ENCODE results near the gene LRCOL1. TPM values are rescaled to one million over a fixed set of nuclear protein-coding genes. Genes with fewer than 3 reads are reported as not detected.
"Not testable (repeated sequence)": the region's sequence is repeated elsewhere in the genome, so short reads cannot be mapped to it uniquely, and the experiment has no call there.

LRCOL1 gene
- total RNA-seq, 1 donor from 2014 or later = not detected

DNA sequence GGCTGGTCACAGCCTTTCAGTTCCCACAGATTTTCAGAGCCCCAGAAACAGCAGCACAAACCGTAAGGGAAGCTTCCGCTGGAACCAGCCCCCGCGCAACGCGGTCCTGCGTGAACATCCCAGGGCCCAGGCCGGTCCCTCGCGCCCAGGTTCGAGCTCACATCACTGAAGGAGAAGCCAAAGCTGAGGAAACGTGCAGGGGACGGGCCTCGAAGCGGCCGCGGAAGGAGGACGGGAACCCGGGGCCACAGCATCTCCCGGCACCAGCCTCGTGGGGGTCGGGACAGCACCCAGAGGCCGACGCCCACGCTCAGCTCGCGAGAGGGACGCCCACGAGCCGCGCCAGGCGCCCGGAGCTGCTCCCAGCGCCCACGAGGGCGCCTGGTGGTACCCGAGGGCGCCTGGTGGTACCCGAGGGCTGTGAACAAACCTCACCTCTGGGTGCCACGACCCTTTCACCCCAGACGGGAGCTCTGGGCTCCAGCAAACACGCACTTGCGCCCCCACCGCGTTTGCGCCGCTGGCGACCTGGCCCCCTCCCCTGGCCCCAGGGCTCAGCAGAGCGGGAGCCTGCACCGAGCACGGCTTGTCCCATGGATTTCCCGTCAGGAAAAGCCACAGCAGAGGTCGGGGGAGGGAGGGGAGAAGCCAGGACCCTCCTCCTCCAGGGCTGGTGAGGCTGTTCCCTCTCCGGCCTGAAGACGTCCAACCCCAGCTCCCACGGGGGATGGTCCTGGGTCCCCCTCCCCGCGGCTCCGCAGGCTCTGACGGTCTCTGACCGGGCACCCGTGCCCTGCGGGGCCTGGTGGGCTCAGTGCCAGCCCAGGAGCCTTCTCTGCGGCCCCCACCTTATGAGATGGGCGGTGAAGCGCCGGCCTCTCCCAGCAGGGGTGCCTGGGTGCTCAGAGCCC is 6.9 kb downstream of the LRCOL1 start:
- no peak for DNase-seq (ENCODE audit: extremely low read depth, low read depth, low spot score)

DNA sequence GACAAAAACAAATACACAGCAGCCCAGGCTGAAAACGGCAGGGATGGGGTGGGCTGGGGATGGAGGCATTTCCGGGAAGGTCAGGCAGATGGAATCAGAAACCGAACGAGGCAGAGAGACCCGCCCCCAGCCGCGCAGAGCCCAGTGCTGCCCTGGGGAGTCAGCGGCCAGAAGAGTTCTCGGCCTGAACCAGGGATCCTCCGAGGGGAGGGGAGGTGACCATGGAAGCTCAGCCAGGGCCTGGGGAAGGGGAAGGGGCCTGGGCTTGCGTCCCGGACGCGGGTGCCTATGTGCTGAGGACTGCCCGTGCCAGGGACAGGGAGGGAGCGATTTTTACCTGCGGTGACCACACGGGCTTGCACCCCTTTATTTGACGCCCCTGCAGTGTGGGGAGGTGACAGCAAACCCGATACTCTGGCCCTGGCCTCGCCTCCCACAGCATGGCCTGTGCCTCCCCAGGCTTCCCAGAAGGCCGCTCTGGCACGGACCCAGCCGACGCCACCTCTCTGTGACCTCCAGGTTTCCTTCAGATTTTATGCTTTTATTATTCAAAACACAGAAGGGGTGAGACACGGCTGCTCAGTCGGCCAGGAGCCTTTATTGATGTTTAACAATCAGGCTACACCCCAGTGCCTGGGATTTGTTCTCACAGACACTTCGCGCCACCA is 7.7 kb downstream of the LRCOL1 start:
- DNase-seq (ENCODE audit: extremely low read depth, low read depth, low spot score) = no peak

DNA sequence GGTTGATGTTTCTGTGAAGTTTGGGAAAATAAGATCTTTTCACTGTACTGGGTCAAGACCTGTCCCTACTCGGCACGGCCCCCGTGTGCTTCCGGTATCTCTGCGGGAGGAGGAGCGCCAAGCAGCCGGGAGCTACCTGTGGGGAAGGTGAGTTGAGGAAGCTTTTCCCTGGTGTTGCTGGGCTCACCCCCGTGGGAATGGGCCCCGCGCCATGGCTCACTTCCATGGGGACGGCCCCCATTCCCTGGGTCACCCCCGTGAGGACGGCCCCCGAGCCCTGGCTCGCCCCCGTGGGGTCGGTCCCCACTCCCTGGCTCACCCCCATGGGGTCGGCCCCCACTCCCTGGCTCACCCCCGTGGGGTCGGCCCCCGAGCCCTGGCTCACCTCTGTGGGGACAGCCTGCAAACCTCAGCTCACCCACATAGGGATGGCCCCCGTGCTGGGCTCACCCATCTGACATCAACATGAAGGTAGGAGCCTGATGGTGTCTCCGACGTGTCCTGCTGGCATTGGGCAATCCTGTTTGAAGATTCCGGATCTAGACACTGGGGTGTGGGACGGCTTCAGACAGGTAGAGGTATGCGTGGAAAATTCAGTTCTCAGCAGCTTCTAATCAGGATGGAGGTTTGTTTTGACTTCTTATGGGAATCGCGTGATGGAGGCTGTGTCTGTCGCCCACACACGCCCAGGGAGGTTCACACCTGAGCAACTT is 9.1 kb downstream of the LRCOL1 start:
- DNase-seq (ENCODE audit: extremely low read depth, low read depth, low spot score) = no peak

DNA sequence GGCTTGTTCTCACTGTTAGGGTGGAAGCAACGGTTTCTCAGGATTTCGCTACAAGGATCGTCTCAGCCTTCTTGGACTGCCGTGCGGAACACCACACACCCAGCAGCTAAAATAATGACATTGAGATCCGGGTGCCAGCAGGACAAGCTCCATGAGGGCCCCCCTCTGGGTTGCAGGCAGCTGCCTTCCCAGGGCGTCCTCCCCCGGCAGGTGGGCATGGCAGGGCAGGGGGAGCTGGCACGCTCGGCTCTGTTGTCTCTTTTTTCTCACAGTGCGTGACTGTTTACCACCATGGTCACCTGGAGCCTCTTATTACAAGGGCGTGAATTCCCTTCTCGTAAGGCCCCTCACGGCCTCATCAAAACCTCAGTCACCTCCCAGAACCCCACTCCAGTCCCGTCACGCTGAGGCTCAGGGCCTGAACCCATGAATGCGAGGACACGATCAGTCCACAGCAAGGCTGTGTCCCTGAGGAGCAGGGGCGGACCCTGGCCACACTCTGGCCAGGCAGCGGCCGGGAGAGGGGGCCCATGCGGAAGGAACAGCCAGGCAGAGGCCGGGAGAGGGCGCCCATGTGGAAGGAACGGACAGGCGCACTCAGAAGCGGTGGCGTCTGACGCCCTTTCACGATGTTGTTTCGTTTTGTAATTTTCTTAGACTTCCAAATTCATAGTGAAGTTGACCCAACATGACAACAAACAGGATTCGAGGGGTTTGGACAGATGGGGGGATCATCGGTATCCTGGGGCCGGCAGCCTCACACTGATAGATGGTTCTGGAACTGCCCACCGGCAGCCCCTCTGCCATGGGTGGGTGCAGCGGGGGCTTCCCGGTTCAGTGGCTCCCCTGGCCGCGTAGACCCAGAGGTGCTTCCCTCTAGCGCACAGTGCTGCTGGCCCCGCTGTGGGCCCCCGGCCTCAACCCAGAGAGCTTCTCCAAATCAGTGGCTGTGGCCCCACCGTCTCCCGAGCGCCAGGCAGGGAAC is 10.0 kb downstream of the LRCOL1 start:
- DNase-seq (ENCODE audit: extremely low read depth, low read depth, low spot score) = no peak

DNA sequence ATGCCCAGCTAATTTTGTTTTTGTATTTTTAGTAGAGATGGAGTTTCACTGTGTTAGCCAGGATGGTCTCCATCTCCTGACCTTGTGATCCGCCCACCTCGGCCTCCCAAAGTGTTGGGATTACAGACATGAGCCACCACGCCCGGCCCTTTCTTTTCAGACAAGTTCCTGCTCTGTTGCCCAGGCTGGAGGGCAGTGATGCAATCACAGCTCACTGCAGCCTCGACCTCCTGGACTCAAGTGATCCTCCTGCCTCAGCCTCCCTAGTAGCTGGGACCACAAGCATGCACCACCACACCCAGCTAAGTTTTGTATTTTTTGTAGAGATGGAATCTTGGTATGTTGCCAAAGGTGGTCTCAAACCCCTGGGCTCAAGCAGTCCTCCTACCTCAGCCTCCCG is 10.9 kb downstream of the LRCOL1 start:
- DNase-seq (ENCODE audit: extremely low read depth, low read depth, low spot score) = not testable (repeated sequence)

DNA sequence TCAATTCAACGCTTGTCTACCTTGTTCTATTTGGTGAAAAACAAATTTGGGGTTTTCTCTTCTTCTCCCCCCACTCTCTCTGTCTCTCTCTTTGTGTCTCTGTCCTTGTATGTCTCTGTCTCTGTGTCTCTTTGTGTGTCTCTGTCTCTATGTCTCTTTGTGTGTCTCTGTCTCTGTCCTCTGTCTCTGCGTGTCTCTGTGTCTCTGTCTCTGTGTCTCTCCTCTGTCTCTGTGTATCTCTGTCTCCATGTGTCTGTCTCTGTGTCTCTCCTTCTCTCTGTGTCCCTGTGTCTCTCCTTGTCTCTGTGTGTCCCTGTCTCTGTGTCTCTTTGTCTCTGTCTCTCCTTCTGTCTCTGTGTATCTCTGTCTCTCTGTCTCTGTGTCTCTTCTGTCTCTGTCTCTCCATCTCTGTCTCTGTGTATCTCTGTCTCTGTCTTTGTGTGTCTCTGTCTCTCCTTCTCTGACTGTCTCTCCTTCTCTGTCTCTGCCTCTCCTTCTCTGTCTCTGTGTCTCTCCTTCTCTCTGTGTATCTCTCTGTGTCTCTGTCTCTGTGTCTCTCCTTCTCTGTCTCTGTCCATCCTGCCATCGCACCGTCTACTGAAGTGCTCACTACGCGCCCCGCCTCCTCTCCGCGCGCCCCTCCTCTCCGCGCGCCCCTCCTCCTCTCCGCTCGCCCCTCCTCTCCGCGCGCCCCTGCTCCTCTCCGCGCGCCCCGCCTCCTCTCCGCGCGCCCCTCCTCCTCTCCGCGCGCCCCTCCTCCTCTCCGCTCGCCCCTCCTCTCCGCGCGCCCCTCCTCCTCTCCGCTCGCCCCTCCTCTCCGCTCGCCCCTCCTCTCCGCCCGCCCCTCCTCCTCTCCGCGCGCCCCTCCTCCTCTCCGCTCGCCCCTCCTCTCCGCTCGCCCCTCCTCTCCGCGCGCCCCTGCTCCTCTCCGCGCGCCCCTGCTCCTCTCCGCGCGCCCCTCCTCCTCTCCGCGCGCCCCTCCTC is 12.8 kb downstream of the LRCOL1 start:
- no peak for DNase-seq (ENCODE audit: extremely low read depth, low read depth, low spot score)

DNA sequence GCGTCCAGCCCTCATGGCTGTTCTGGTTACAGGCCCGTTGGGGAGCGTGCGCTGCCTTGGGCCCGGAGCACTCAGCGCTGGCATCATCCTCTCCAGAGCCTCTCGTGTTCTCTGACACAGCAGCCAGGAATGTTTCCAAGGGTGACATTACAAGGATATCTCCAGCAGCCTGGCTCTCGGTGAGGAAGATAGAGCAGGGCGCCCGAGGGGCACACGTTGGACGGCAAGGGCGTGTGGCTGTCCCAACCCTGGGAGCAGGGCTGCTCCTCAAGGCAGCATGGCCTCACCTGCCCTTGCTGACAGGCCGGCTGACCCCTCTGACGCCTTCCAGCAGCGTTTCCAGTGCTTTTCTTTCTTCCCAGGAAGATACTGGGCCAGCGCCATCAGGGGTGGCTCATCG is 14.4 kb downstream of the LRCOL1 start:
- DNase-seq (ENCODE audit: extremely low read depth, low read depth, low spot score) = no peak

DNA sequence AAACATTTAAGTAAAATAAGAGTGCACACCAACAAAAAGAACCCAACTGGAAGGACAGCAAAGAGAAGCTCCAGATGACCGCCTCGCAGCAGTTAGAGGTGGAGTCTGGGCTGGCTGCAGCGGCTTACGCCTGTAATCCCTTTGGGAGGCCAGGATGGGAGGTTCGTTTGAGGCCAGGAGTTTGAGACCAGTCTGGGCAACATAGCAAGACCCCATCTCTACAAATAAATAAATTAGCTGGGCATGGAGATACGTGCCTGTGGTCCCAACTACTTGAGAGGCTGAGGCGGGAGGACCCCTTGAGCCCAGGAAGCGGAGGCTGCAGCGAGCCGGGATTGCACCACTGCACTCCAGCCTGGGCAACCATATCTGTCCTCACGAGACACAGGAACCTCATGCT is 15.2 kb downstream of the LRCOL1 start:
- DNase-seq (ENCODE audit: extremely low read depth, low read depth, low spot score) = no peak

DNA sequence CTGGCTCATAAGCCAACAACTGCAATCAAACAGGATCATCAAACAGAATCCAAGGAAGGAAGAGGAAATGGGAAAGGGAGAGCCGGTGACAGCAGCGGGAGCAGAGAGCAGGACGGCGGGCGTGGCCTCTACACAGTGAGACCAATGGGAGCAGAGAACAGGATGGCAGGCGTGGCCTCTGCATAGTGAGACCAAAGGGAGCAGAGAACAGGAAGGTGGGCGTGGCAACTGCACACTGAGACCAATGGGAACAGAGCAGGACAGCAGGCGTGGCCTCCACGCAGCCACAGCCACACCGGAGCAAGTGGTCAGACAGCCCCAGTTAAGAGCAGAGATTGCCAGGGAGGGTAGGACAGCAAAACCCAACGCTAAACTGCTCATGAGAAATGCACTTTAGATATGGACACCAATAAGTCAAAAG is 16.4 kb downstream of the LRCOL1 start:
- DNase-seq (ENCODE audit: extremely low read depth, low read depth, low spot score) = peak; percentile 72

DNA sequence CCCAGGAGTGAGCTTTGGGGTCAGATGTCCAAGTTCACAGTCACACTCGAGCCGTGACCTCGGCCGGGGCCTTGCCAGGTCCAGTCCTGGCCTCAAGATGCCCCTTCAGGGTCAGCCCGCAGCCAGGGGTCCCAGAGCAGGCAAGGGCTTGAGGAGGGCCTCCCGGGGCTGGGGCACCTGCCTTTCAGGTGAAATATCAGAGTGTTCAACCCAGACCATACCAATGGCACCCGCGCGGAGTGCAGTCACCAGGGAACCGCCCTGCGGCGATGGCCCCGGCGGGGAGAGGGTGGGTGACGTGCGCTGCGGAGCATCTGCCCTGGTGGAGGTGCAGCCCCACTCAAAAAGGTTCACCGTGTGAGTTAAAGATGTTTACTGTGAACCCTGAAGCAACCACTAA is 16.9 kb downstream of the LRCOL1 start:
- DNase-seq (ENCODE audit: extremely low read depth, low read depth, low spot score) = no peak

DNA sequence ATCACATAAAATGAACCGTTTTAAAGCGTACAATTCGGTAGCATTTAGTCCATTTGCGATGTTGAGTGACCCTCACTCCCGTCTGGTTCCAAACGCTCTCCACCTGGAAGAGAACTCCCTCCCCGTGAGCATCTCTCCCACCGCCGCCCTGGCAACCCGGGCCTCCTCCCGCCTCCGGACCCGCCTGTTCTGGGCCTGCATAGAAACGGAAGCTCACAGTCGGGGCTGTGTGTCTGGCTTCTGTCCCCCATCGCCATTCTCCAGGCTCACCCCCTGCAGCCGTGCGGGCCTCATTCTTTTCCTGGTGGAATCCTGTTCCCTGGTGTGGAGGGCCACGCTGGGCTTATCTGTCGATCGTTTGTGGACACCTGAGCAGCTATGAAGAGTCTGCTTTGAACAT is 17.3 kb downstream of the LRCOL1 start:
- DNase-seq (ENCODE audit: extremely low read depth, low read depth, low spot score) = no peak

DNA sequence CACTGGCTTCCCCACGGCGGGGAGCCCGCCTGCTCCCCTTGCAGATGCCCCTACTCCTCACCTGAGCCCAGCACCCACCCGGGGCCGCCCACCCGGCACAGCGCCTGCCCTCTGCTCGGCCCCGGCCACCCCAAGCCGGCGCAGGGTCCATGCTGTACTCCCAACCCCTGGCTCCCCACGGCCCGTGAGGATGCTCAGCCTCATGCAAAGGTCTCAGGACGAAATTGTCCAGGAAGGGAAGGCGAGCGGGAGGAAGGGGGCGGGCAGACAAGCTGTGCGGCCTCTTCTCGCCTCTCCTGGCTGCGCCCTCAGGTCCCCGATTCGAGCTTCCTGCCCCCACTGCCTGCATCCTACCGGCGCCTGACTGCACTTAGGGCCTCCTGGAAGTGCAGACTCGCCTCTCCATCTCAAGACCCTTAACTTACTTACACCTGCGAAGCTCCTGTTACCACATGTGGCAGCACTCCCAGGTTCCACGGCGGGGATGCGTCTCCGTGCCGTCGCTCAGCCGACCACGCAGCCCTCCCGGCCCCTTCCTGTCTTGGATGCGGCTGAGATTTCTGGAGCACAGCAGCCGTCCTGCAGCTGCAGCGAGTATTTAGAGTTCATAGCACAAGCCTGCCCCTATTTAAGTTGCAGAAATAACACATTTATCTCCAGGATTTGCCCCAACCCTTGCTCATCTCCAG is 18.0 kb downstream of the LRCOL1 start:
- DNase-seq (ENCODE audit: extremely low read depth, low read depth, low spot score) = no peak

DNA sequence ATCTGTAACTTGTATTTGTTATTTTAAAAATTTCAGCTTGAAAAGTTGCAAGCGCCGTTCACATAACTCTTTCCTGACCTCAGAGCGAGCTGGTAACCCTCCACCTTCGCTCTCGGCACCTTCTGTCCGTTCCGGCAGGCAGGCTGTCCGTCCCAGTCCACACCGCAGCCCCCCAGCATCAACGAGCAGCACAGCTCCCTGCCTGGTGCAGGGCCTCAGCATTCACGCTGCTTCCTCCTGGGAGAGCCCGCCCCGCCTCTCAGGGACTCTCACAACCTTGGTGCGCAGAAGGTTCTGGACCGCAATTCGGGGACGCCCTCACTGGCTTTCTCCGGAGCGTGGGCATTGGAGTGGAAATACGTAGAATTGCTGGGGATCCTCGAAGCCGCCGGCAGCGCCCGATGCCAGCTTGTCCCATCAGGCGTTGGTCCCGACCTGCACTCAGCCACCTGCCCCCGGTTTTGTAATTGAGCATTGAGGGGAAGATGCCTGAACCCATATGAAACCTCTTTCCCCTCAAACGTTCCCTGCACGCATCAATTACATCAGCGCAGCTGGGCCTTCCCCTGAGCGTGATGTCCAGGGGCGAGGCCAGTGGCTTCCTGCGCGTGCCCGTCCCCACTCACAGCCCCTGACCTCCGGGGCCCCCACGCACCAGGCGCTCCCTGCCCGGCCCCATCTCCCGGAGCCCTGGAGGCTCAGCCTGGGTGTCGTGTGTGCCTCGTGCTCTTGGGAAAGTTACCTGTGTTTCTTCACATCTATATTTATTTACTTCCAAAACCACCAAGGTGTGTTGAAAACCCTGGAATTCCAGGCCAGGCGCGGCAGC is 19.1 kb downstream of the LRCOL1 start:
- DNase-seq (ENCODE audit: extremely low read depth, low read depth, low spot score) = no peak

DNA sequence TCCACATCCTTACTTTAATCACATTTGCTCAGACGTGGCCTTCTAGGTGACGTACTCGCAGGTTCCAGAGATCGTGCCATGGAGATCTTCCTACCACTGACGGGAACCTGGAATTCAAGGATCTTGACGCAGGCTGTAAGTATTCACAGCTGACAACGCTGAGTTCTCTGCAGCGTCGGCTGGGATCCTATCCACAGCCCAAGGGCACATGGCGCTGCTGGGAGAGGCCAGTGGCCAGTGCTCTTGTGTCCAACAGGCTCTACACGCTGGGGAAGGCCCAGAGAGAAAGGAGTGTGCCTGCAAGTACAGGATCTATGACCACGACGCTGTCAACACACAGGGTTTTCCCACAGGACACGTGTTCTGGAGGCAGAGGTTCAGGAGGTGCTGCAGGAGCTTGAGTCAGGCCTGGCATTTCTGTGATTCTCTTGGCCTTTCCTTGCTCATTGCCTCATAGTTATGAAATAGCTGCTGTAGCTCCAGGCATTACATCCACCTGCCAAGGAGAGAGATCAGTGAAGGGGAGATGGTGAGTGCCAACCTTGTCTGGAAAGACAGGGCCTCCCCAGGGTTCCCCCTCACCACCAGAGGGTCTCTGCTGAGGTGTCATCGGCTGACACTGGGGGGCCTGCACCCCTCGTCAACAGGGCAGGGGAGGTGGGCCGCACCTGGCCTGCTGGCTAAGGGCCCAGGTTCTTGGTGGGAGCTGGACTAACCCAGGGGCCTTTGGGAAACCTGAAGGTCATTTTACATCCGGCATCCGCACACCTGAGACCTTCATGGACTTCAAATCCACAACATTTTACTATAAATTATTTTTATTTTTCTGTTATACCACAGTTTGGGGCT is 21.3 kb downstream of the LRCOL1 start:
- no peak for DNase-seq (ENCODE audit: extremely low read depth, low read depth, low spot score)

DNA sequence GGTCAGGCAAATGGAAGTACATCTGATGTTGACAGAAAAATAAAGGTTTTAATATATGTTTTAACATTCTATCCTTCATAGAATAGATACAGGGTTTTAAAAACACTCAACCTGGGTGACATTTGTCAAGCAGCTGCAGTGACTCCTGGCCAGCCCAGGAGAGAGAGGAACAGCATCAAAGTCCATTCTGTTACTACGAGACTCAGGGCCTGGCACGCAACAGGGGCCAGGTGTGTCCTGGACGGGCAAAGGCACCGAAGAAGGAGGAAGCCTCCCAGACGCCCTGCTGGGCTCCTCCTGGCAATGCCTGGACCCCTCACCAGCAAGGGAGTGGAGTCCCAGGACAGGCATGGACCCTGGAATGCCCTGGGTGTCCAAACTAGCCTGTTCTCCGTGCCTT is 22.1 kb downstream of the LRCOL1 start:
- DNase-seq (ENCODE audit: extremely low read depth, low read depth, low spot score) = no peak

DNA sequence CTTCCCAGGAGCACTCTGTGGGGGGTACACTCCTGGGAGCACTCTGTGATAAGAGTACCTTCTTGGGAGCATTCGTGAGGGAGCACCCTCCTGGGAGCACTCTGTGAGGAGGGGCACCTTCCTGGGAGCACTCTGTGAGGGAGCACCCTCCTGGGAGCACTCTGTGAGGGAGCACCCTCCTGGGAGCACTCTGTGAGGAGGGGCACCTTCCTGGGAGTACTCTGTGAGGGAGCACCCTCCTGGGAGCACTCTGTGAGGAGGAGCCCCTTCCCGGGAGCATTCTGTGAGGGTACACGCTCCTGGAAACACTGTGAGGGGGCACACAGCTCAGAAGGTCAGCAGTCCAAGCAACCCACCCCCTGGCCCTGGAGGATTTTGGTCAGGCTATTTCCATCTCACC is 22.6 kb downstream of the LRCOL1 start:
- no peak for DNase-seq (ENCODE audit: extremely low read depth, low read depth, low spot score)

DNA sequence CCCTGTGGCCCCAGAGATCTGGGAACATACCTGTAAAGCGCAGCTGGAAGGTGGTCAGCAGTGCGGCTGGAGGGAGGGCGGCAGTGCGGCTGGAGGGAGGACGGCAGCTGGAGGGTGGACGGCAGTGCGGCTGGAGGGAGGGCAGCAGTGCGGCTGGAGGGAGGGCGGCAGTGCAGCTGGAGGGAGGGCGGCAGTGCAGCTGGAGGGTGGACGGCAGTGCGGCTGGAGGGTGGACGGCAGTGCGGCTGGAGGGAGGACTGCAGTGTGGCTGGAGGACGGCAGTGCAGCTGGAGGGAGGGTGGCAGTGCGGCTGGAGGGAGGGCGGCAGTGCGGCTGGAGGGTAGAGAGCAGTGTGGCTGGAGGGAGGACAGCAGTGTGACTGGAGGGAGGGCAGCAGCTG is 23.5 kb downstream of the LRCOL1 start:
- no peak for DNase-seq (ENCODE audit: extremely low read depth, low read depth, low spot score)
